GM21786 (cell line): Measurements from ENCODE around the gene BARHL1.

Experiments
- ATAC-seq: cut with Tn5 transposase; IDR thresholded peaks from one replicate; pipeline ENCODE4 v1.9.1; 2021; ENCODE audit not compliant: unreplicated experiment

Gene BARHL1

DNA sequence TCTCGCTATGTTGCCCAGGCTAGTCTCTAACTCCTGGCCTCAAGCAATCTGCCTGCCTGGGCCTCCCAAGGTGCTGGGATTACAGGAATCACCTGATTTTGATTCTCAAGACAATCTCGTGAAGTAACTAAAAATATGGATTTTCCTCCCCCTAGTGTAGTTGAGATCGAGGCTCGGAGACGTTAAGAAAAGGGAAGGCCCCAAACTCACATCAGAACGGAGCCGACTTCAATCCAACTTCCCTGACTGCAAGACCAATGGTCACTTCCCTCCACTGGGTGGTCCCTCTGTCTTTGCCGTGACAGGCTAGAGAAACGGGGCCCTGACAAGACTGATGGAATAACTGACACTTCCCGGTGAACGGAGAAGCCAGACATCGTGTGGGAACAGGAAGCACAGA lies 28.3 kb downstream of the BARHL1 start:
- no peak for ATAC-seq

DNA sequence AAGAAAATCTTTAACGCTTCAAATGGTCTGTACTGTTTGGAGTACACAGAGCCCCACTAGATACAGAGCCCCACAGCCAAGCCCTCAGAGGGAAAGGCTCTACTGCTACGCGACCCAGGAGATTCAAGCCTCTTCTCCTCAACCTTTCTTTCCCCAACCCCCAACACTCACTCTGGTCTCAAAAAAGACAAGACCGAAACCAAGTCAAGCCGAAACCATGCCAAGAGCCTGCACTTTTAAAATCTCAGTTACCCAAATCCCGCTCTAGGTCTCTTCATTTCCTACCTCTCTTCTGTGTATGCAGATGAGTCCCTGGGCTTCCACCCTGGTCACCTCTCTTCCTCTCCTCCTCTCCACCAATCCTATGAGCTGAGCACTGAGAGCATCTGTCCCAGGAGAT lies 31.9 kb downstream of the BARHL1 start:
- no peak for ATAC-seq

DNA sequence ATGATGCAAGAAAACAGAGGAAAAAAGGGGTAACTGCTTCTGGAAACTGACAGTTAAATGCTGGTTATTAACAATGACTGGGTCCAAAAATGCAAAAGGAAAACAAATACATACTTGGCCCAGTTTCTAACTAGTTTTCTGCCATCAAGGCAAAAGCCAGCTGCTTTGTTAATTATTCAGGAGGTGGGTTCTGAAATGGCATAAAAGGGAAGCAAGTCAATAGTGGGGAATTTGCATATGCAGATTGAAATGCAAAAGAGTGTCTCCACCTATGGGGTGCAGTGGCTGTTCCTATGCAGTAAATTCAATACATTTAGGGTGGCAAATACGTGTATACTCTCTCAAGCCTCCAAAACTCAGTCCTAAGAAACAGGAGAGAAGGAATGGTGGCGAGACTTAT lies 33.4 kb downstream of the BARHL1 start:
- no peak for ATAC-seq

DNA sequence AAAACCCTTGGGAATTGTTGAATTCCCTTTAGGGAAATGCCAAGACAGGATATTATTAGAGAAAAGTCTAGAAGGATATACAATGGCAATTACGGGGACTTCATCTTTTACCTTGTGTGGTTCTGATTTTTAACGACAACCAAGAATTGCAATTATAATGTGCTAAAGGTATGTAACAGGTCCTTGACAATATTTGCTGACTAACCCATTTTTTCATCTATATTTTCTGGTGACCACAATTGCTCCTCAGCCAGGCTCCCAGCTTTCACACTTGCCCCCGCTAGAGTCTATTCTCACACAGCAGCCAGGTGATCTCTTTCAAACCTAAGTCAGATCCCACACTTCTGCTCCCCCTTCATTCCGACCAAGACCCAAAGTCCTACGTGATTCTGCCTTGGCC lies 34.3 kb downstream of the BARHL1 start:
- ATAC-seq, result no peak

DNA sequence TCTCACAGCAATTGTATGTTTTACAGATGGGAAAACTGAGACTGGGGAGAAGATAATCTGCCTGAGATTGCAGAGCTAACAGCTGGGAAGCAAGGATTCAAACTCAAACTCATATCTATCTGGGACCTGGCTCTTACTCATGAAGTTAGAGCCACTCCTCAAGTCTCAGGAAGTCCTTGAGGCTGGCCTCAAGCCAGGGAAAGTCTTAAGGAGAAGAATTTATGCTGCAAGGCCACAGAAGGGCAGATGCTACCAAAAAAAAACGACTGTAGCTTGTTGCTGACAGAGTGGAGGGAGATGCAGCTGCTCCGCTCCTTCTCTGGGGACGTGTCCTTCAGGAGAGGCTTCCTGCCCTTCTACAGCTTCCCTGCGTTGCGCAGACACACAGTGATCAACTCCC lies 39.8 kb downstream of the BARHL1 start:
- no peak for ATAC-seq

DNA sequence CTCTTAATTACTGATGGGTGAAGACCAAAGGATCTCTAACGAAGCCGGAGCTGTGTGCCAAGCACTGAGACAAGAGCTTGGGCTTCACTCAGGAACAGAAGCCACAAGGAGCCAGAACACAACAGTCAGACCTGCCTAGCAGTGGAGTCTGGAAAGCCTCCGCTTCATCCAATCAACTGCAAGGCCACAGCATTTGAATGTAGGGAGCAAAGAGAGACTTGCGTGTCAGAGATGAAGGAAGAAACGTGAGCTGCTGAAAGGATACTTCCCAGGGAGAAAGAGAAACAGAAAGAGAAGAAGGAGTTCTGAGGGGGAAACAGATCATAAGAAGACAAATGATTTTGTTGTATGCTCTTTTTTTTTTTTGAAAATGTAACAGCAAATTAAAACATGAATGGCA lies 43.9 kb downstream of the BARHL1 start:
- ATAC-seq, result no peak

DNA sequence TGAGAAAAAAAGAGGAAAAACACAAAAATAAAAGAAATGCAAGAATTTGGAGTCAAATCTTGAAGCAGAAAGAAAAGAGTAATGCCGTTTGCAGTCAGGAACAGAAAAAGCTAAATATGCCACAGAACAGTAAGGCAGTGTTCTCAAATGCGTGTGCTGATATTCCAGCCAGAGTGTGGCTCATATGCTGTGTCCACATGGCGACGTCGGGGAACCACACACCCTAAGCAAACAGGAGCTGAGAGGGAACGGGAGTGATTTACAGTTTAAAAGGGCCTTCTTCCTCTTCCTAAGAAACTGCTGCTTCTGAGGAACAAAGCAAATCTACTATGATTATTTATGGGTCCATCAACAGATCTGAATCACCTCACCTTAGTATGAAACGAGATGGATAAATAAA lies 44.7 kb downstream of the BARHL1 start:
- no peak for ATAC-seq

DNA sequence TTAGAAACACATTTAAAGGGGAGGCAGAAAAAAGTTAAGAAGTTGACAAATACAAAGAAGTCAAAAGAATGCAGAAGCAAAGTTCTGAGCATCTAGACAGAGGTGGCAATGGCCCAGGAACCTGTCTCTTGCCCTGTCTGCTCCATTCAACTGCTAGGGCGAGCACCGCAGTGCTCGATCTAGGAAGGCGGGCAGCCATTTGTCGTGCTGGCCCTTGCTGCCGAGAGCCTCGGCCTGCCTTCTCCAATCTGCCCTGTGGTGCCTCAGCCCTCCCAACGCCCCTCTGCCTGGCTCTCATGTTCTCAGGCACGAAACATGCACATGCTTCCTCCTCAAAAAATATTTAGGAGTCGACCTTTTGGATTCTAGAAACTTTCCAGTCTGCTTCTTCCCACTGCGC lies 45.2 kb downstream of the BARHL1 start:
- ATAC-seq, result no peak

DNA sequence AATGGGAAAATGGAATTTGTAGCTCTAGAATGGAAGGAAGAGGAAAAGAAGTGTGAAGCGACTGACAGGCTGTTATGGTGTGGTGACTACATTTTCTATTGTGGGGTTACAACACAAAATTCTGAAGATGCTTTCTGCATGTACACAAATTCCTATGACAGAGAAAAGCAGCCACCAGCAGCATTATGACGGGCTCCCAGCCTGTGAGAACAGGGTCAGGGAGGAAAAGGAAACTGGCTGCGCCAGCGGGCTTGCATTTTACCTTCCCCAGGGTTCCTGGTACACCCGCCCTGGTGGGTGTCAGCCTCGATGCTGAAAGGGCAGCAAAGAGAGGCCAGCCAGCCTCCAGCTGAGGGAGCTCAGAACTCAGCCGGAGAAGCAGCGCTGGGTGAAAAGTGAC lies 46.3 kb downstream of the BARHL1 start:
- ATAC-seq, result no peak

DNA sequence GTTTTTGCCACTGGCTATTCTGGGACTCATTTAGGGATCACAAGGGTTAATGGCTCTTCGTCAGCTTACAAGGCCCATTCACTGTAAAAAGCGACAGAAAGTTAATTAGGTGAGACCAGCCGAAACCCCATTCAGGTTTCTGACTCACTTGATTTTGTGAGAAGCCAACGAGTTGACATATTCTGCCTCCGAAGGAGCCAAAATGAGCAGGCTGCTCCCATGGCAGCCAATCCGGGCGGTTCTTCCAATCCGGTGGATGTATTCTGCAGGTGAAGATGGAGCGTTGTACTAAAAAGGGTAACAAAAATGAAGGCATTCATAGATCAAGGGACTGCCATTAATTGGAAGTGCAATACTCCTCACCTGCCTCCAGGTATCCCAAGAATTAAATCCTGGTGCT lies 47.7 kb downstream of the BARHL1 start:
- ATAC-seq, result no peak

DNA sequence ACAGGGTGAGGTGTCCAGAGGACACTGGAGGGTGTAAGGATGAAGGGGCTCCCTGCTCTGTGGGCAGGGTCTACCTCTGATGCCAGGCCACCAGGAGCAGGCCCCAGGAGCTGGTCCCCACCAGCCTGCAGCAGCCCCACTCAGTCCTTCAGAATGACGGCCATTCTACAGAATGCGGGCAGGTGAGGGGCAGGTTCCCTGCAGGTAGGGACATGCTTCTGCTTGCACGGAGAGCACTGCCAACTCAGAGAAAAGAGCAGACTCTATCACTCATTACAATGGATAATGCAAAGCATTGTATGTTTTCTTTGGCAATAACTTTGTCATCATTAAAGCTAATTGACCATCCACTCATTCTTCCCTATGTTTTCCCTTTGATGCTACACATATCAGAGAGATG lies 48.4 kb downstream of the BARHL1 start:
- no peak for ATAC-seq

DNA sequence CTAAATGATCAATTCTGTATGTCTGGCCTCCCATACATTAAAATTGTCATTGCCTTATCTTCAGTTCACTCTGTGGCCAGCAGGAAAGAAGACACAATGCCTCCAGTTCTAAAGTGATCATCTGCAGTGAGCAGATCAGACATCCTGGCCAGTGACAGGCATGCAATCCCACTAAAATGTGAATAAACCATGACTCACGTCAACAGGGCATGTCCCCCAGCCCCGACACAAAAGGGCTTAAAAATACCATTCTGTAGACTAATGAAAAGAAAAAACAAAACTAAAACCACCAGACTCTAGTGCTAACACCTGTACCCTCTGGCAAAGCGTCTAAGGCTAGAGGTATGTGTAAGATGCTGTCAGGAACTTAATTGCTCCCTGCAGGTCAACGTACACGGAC lies 48.9 kb downstream of the BARHL1 start:
- no peak for ATAC-seq

DNA sequence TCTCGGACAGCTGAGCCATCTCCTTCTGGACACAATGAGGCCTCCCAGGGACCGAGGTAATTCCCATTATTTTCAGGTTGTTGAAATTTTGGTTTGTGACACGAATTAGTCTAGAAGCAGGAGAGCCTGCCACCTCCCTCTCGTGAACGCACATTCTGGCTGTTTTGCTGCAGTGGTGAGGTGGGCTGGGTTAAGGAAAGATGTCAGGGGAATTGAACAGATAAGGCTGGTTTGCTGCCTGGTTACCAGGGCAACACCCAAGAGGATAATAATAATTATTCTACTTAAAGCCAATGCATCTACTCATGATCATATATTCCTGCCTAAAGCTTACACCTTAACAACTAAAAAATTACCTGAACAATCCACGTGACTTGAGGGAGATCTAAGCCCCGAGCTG lies 49.3 kb downstream of the BARHL1 start:
- no peak for ATAC-seq

DNA sequence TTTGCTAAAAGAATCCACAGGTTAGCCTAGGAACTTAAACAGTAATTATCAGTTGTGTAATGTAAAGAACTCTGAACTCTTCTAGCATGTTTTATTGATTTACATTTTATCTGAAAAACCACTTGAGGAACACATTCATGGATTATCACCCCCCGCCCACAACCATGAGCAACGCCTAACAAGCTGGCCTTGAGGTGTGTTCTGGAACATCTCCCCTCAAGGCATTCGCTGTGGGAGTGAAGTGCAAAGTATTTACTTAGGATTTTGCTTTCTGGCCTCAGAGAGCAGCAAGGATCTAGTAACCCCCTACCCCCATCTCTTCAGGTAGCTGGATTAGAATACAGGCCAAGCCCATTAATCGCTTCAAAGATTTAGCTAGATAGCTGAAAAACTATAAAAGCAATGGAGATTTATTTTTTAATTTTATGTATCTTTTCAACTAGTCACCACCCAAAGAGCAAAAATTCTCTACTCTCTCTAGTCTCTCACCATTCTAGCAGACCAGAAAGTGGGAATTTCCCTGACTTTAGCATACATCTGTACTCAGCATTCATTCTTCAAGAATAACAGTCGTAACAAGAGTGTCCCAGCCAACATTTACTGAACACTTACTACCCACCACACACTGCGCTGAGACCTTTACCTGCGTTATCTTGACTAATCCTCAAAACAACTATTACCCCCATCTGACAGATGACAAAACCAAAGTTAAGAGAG lies 50.2 kb downstream of the BARHL1 start:
- ATAC-seq, result no peak

DNA sequence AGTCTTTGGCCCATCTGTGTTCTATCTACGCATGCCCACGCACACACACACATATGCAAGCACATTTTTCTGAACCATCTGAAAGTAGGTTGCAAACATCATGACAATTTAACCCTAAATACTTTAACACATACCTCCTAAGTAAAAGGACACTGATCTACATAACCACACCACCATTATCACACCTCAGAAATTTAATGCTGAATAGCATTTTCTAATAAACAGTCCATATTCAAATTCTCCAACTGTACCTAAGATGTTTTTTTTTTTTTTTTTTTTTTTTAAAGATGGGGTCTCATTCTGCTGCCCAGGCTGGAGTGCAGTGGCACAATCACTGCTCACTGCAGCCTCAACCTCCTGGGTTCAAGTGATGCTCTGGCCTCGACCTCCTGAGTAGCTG lies 51.9 kb downstream of the BARHL1 start:
- ATAC-seq, result no peak

DNA sequence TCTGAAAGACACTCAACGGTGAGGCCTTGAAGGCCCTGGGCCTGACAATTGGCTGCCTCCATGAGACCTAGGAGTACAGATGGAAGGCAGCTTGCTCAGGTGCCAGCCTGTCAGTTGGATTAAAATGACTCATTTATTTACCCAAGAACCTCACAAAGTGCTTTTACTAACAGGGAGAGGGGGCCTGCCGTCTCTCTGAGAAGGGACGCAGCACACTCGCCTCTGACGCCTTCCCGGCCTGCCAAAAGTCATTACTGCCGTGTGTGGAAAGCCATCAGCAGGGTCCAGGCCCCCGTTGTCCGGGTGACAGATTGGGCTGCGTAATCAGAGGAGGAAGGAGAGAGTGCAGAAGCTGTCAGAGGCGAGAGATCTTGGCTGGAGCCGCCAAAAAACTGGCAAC lies 54.9 kb downstream of the BARHL1 start:
- no peak for ATAC-seq

DNA sequence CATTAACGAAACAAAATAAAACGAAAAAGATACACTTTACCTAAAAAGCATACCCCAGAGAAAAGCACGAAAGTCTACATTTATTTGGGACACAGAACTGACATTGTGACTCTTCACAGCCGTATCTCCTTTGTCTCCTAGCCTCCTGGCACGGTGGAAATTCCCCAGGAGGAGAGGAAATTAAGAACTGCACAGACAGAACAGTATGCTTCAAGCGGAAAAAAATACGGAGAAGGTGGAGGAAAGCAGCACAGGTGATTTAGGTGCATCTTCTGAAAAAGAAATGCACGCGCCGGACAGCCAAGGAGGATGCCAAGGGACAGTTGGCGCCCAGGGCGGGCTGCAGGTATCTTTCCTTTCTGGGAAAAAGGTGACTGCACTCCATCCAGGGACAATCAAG lies 55.4 kb downstream of the BARHL1 start:
- no peak for ATAC-seq

DNA sequence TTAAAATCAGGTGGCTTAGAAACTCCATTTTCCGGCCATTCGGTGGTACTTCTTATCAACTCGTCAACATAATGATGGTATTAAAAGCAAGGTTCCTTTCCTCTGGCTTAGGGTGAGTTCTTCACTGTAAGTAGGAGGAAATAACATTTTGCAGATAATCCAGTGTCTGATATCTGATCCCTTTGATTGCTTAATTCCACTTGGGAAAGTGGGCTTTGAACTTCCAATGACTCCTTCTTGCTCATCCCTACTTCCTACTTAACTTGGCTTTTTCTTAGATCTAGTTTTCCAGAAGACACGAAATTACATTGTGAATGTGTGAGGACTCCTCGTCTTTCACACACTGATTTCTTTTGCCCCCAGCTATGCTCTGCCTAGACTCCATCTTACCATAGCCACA lies 55.8 kb downstream of the BARHL1 start:
- ATAC-seq, result no peak

DNA sequence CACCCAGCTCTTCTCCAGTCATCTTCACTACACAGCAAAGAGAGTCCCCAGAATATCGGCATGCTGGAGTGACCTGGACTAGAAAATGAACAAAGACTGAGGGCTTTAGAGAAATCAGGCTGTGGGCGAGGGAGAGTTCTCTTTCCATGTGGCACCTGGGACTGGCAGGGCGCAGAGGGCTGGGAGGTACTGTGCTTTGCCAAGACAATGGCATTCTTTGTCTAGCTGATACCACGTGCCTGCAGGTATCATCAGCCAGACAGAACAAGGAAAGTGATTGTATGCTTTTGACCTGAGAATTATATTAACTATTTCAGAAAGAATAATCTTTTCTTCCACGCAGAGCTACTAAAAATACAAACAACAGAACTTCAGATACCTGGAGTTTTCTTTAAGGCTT lies 56.9 kb downstream of the BARHL1 start:
- ATAC-seq, result no peak
